Activated CD8-positive, alpha-beta memory T cell treated with anti-CD3 and anti-CD28 coated beads, Interleukin-2, amount 10 ng/mL, durations not matched to agents 7 days and 5 days (primary cell): ENCODE measurements around the gene IQSEC1. TPM values are rescaled to one million over a fixed set of nuclear protein-coding genes. Genes with fewer than 3 reads are reported as not detected.

Source experiments
- ATAC-seq: fragments of 150-1000 bp; cut with Tn5 transposase; one replicate; pipeline ENCODE4 v1.10.0; 2021; ENCODE audit warnings: moderate library complexity
- CTCF ChIA-PET: fragments of 350-600 bp; sonication (Branson Sonifier 250); formaldehyde crosslinking; loops from one replicate; lab custom pipeline; 2021; ENCODE audit warnings: antibody characterized with exemption; lab: Charles Lee
- DNase-seq: peaks from one replicate; pipeline ENCODE4 v3.0.0-alpha.2; 2020
- H3K27ac Mint-ChIP-seq: one replicate; pipeline ENCODE4 v1.8.0; 2021; ENCODE audit warnings: mild to moderate bottlenecking, mixed read lengths
- H3K27me3 Mint-ChIP-seq: one replicate; pipeline ENCODE4 v1.8.0; 2021; ENCODE audit warnings: mixed read lengths
- H3K36me3 Mint-ChIP-seq: one replicate; pipeline ENCODE4 v1.8.0; 2021; ENCODE audit warnings: mild to moderate bottlenecking, mixed read lengths
- H3K4me1 Mint-ChIP-seq: one replicate; pipeline ENCODE4 v1.8.0; 2021; ENCODE audit warnings: mixed read lengths
- H3K4me3 Mint-ChIP-seq: one replicate; pipeline ENCODE4 v1.8.0; 2021; ENCODE audit warnings: mild to moderate bottlenecking, moderate library complexity, mixed read lengths
- H3K9me3 Mint-ChIP-seq: one replicate; pipeline ENCODE4 v1.8.0; 2022; ENCODE audit warnings: low read depth, mixed read lengths
- total RNA-seq, 2 experiments: library from RNA; stranded (reverse); gene quantifications; one replicate each; pipeline ENCODE4 v1.2.3, GENCODE V29; 2021

IQSEC1 gene
- total RNA-seq, 2 experiments from 2014 or later = 37.6 to 71.4 TPM

DNA sequence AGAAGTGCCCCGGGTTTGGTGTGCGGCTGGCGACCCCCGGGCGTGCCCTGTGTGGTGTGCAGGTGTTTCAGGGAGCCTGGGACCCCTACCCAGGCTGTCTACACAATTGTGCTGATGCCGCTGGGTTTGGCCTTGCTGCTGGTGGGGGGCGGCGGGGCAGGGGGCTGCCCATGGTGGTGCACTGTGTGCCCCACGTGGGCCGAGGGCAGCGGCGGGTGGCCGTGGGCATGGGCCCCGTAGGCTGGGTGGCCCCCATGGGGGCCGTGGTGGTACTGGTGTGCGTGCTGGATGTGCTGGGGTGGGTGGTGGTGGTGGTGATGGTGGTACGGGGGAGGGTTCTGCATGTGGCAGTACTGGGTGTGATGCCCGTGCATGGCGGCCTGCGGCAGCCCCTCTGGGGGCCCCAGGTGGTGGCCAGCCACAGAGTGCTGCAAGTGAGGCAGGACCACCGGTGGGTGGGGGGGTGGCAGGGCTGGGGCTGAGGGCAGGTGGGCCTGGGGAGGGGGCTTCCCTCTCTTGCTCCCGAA, 172.3 kb downstream of the IQSEC1 start:
- Mint-ChIP-seq H3K4me1 (peaks cover 16% of the 10 kb centered on the region), H3K4me3 (no peak overlapping the region), H3K27me3 (no peaks in the 10 kb centered on the region), H3K9me3 (no peaks in the 10 kb centered on the region), H3K27ac (no peak overlapping the region), H3K36me3 (peaks cover 22% of the 10 kb centered on the region)
- DNase-seq (no peak), ATAC-seq (no peak)
- CTCF ChIA-PET = interaction anchor here (1.0 kb wide), 1 partner anchor 33 kb away, joined by 4 read pairs; no protein-coding TSS in a partner anchor

DNA sequence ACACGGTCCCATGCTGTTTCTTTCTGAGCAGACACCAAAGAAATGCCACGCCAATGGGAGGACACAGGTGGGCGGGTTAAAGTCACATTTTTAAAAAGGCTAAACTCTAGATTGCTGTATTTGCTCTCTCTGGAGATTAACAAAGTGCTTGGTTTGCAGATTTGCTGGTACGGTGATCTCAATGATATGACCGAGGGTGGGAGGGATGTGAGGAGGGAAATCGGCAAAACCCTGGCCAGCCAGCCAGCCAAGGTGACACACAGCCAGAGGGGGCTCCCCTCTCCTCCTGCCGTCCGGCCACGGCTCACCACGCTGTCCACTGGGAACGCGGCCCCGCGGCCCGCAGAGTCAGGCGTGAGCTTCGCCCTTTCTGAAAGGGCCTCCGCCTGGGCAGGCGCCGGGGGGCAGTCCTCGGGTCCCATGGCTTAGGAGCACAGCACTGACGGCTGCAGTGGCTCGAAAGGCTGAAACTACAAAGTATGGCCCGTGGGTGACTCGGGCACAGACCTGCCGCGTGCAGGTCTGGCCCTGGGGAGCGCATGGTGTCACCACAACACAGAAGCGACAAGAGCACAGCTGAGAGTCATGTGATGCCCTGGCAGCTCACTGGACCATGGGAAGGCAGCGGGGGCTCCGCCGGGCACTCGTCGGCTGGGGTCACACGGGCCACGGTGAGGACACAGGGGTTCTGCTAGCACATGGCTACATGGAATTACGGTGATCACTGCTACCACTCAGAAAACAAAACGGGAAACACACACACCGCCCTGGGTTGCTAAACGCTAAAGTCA, 174.1 kb downstream of the IQSEC1 start:
- DNase-seq (no peak), ATAC-seq (no peak)
- peaks cover under 1% of the 10 kb centered on the region for H3K27me3 Mint-ChIP-seq
- no peak overlapping the region for H3K27ac Mint-ChIP-seq
- H3K36me3 Mint-ChIP-seq = peaks cover 19% of the 10 kb centered on the region
- H3K4me3 Mint-ChIP-seq = no peak overlapping the region
- no peaks in the 10 kb centered on the region for H3K9me3 Mint-ChIP-seq
- CTCF ChIA-PET = interaction anchor here (2.1 kb wide), 1 partner anchor 96 kb away, joined by 6 read pairs; no protein-coding TSS in a partner anchor
- peaks cover 16% of the 10 kb centered on the region for H3K4me1 Mint-ChIP-seq

DNA sequence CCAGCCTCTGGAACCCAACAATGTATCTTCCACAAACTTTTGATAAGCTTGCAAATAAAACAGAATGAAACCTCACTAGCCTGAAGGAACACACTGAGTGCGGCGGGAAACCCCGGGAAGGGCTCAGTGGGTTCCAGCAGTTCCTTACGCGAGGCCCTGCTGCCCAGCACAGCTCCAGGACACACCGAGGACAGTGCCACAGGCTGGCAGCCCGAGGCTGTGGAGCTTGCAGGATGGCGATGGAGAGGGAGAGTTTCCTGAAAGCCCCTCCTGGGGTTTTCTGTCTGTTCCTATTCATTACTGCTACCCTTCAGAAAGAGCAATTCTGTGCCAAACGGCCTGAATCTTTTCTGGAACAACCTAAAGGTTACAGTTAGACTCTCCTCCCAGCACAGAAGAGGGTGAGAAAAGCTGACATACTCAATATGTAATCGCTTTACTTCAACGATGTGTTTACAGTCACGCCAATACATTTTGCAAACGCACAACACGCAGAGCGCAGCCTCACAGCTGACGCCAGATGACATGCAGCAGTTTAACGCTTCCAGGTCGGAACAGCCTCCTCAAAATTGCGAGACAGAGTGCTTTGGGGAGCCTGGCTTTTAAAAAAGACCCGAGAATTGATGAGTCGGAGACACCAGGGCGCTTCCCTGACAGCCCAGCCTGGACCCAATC, 174.8 kb downstream of the IQSEC1 start:
- no peak overlapping the region for H3K4me3 Mint-ChIP-seq
- H3K4me1 Mint-ChIP-seq = peaks cover 16% of the 10 kb centered on the region
- peaks cover 19% of the 10 kb centered on the region for H3K36me3 Mint-ChIP-seq
- ATAC-seq (no peak), DNase-seq (no peak)
- H3K27me3 Mint-ChIP-seq = peaks cover 3% of the 10 kb centered on the region
- H3K9me3 Mint-ChIP-seq = no peaks in the 10 kb centered on the region
- CTCF ChIA-PET = interaction anchor here (2.1 kb wide), 1 partner anchor 96 kb away, joined by 6 read pairs; no protein-coding TSS in a partner anchor
- no peak overlapping the region for H3K27ac Mint-ChIP-seq

DNA sequence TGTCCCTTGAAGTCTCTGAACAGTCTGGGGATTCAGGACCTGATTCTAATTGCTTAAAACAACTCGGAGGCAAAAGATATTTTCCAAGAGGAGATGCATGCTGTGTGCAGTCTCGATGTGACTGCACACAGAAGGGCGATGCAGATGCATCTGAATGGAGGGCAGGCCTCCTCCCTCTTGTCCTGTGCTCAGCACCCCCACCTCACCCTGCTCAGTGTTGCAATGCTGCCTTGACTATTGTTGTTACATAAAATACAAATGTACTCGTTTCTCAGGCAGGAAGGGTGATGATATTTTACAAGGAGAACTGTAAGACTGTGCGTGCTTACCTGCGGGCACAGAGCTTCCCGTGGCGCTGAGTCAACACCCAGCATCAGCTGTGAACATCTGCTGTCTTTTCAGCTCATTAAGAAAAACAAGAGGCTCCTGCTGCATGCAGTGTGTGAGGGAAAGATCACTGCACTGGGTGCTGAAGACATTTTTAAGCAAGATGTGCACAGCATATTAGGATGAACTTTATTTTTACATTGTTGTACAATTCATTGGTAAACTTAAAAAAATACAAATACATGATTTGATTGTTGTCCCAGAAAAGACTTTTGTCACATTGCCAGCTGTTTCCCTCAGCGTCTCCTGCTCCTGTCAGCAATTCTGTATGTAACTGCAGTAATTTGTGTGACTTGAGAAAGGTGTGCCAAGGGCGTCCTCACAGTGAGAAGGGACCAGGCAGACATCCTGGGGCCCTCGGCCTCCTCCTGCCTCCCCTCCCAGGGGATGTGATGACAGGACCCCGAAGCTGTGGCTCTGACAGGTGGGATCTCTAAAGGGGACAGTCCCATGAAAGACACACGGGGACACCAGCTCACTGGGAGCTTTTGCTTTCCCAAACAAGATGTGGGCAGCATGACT, 175.6 kb downstream of the IQSEC1 start:
- Mint-ChIP-seq H3K4me1 (peaks cover 16% of the 10 kb centered on the region), H3K36me3 (peaks cover 19% of the 10 kb centered on the region), H3K27ac (no peak overlapping the region), H3K27me3 (peaks cover 3% of the 10 kb centered on the region), H3K9me3 (no peaks in the 10 kb centered on the region), H3K4me3 (no peak overlapping the region)
- ATAC-seq (no peak), DNase-seq (no peak)
- CTCF ChIA-PET = no interaction called here

DNA sequence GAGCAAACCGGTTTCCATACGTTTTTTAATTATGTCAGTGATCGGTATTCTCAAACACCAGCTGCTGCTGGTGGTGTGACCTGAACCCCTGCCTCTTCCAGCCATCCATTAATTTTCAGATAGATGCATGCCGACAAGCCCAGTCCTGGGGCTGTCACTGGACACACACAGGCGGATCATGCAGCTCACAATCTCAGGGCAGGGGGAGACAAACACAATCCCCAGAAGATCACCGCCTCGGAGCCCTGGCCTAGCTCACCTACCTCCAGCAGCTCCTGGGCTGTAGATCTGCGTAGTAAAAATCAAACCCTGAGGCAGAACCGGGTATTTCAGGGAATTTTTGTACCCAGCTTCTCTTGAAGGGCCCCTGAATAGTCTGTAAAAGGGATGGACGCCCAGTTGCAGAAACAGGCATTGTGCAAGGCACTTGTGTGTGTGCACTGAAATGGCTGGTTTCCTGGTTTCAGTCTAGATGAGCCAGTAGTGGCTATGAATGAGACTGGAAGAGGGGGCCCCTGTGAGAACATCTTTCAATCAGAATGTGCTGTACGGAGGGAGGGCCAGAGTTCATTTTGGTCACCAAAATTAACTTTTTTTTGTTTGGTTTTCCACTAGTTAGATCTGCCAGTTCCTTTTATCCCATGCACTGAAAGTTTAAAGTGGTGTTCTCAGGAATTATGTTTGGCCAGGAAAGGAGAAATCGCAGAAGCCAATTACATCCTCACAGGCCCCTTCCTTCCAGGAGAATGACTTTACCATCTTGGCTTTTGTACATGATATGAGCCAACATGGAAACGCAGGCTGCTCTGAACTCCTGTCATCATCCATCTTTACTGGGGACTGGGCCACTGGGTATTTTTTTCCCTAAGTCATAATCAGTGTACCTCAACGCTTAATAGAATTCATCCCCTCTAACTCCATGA, 176.9 kb downstream of the IQSEC1 start:
- no peak overlapping the region for H3K27ac Mint-ChIP-seq
- CTCF ChIA-PET = interaction anchor here (1.2 to 1.4 kb wide), 2 partner anchors 28 to 99 kb away, joined by 5 read pairs; no protein-coding TSS in a partner anchor
- H3K9me3 Mint-ChIP-seq = no peaks in the 10 kb centered on the region
- peaks cover 8% of the 10 kb centered on the region for H3K27me3 Mint-ChIP-seq
- peaks cover 12% of the 10 kb centered on the region for H3K36me3 Mint-ChIP-seq
- no peak overlapping the region for H3K4me3 Mint-ChIP-seq
- H3K4me1 Mint-ChIP-seq = peaks cover 16% of the 10 kb centered on the region
- ATAC-seq = no peak
- no peak for DNase-seq

DNA sequence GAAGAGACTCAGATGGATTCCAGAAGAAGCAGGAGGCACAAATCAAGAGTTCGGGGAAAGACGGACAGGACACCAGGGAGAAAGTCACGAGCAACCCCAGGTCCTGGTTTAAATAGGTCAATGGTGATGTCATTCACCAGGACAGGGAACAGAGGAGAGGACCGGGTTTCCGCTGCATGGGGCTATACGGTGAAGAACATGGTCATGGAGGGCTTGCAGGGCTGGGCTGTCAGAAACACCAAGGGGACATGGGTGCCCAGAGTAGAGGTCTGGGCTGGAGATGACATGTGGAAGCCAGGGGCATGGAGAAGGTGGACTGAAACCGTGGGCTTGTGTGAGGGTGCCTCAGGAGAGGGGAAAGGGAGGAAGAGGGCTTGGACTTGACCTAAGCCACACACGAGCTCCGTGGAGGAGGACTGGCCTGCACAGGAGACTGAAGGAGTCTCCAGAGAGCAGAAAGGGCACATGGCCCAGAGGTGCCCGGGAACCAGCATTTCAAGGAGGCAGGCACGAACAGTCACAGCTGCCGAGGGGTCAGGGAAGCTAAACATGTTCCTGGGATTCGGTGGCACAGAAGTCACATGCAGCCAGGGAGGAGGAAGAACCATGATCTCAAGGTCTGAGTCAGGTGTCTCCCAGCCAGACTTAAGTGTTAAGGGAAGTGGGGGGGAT, 177.7 kb downstream of the IQSEC1 start:
- peaks cover 16% of the 10 kb centered on the region for H3K4me1 Mint-ChIP-seq
- H3K9me3 Mint-ChIP-seq = no peaks in the 10 kb centered on the region
- H3K36me3 Mint-ChIP-seq = peaks cover 10% of the 10 kb centered on the region
- H3K4me3 Mint-ChIP-seq = no peak overlapping the region
- DNase-seq = no peak
- CTCF ChIA-PET = interaction anchor here (1.1 to 1.8 kb wide), 4 partner anchors 27 to 100 kb away, joined by 3 to 6 read pairs (median 5); no protein-coding TSS in a partner anchor
- ATAC-seq = no peak
- H3K27me3 Mint-ChIP-seq = peaks cover 14% of the 10 kb centered on the region
- H3K27ac Mint-ChIP-seq = no peak overlapping the region

DNA sequence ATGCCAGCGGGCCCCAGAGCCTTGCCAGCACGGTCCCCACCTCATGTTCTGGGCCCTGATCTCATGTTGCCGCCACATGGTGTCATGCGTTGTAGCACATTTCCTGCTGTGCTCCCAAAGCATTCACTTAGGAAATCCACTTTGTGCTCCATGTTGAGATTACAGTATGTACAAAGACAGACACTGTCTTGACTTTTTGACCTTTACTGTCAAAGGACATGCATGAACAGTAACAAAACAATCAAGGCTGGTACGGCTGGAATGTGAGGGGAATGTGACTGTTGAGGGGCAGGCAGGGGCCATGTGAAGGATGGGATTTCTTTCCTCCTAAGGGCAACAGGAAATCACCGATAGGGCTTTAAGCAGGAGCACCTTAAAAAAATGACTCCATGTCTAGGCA, 178.6 kb downstream of the IQSEC1 start:
- Mint-ChIP-seq H3K4me3 (no peak overlapping the region), H3K4me1 (peaks cover 16% of the 10 kb centered on the region), H3K36me3 (peaks cover 6% of the 10 kb centered on the region), H3K27me3 (peaks cover 23% of the 10 kb centered on the region), H3K9me3 (no peaks in the 10 kb centered on the region), H3K27ac (no peak overlapping the region)
- ATAC-seq (no peak), DNase-seq (no peak)
- CTCF ChIA-PET = interaction anchor here (1.1 to 9.7 kb wide), 3 partner anchors 26 to 100 kb away, joined by 3 to 88 read pairs (median 6); no protein-coding TSS in a partner anchor

DNA sequence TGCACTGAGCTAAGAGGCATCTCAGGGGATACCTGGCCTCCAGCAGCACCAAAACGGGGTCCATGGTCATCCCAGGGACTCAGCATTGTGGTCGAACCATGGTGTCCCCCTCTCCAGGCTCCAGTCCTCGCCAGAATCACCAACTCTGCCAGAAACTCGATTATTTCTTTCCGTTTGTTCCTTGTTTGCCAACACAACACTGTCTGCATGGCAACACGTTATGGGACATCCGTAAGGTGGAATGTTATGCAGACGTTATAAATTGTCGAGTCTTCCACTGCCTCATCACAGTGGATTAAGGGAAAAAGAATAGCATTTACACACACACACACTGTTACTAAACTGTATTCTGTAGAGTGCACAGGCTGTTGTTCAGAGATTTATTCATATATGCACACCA, 179.4 kb downstream of the IQSEC1 start:
- no peak for ATAC-seq
- no peaks in the 10 kb centered on the region for H3K9me3 Mint-ChIP-seq
- no peak for DNase-seq
- no peak overlapping the region for H3K4me3 Mint-ChIP-seq
- peaks cover 18% of the 10 kb centered on the region for H3K4me1 Mint-ChIP-seq
- peaks cover 30% of the 10 kb centered on the region for H3K27me3 Mint-ChIP-seq
- H3K27ac Mint-ChIP-seq = no peak overlapping the region
- peaks cover 2% of the 10 kb centered on the region for H3K36me3 Mint-ChIP-seq
- CTCF ChIA-PET = interaction anchor here (1.0 to 9.7 kb wide), 4 partner anchors 17 to 106 kb away, joined by 4 to 88 read pairs (median 6); no protein-coding TSS in a partner anchor

DNA sequence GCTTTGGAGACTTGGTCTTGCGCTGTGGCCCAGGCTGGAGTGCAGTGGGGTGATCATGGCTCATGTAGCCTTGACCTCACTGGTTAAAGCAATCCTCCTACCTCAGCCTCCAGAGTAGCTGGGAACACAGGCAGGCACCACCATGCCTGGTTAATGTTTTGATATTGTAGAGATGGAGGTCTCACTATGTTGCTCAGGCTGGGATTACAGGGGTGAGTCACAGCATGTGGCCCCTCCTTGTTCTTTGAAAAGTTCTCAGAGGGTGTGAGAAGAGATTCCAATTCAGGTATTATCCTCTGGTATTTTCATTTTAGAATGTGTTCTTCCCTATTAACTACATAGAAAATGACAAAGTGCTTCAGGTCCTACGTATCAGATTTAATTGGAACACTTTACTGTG, 180.0 kb downstream of the IQSEC1 start:
- no peak for DNase-seq
- CTCF ChIA-PET = interaction anchor here (1.0 to 9.7 kb wide), 5 partner anchors 10 to 106 kb away, joined by 3 to 88 read pairs (median 5); no protein-coding TSS in a partner anchor

DNA sequence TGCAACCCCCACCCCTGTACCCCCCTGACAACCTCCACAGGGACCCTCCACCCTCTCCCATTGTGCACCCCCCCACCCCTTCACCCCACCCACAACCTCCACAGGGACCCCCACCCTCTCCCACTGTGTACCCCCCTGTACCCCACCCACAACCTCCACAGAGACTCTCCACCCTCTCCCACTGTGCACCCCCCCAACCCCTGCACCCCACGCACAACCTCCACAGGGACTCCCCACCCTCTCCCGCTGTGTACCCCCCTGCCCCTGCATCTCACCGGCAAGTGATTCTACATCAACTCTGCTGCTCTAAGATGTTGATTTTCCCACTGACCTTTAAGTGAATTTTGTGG, 180.4 kb downstream of the IQSEC1 start:
- H3K4me3 Mint-ChIP-seq = no peak overlapping the region
- CTCF ChIA-PET = interaction anchor here (1.0 to 9.7 kb wide), 9 partner anchors 9 to 105 kb away, joined by 3 to 88 read pairs (median 6); no protein-coding TSS in a partner anchor
- H3K27ac Mint-ChIP-seq = no peak overlapping the region
- no peak for ATAC-seq
- H3K36me3 Mint-ChIP-seq = no peaks in the 10 kb centered on the region
- DNase-seq = no peak
- H3K4me1 Mint-ChIP-seq = peaks cover 18% of the 10 kb centered on the region
- peaks cover 40% of the 10 kb centered on the region for H3K27me3 Mint-ChIP-seq
- H3K9me3 Mint-ChIP-seq = no peaks in the 10 kb centered on the region

More for the DNA sequence above, 180.0 kb downstream of the IQSEC1 start:
- Mint-ChIP-seq H3K36me3 (no peaks in the 10 kb centered on the region), H3K27me3 (peaks cover 36% of the 10 kb centered on the region), H3K9me3 (no peaks in the 10 kb centered on the region), H3K27ac (no peak overlapping the region), H3K4me3 (no peak overlapping the region), H3K4me1 (peaks cover 18% of the 10 kb centered on the region)
- no peak for ATAC-seq
